ENCODE measurements around the gene C20orf141. TPM values are rescaled to one million over a fixed set of nuclear protein-coding genes. Genes with fewer than 3 reads are reported as not detected.

The C20orf141 gene
- total and polyA plus RNA-seq, 9 donors, result 0.69 TPM; not detected in 8

GRCh38 chr20:2801286-2801728, 13.5 kb upstream of the C20orf141 start:
- H3K27me3 ChIP-seq, result no peaks in the 10 kb centered on the region
- 41 to 45% (median 42%) methylated on average over 13 of the region's 13 CpGs for WGBS, 3 donors
- no peaks in the 10 kb centered on the region for H3K9me3 ChIP-seq
- peaks cover 8% of the 10 kb centered on the region for H3K4me1 ChIP-seq (ENCODE audit: insufficient read depth)
- TF ChIP-seq EP300 (IDR thresholded peaks at IDR 0.05) (no peak), CTCF (IDR thresholded peaks at IDR 0.05) (no peak), POLR2A (IDR thresholded peaks at IDR 0.05) (no peak)
- intact Hi-C loops (cut with DNase I), result no loop called here
- H3K4me3 ChIP-seq, result no peak overlapping the region
- H3K36me3 ChIP-seq, result no peaks in the 10 kb centered on the region
- no peak overlapping the region for H3K27ac ChIP-seq
- no peak for DNase-seq

- Histone ChIP-seq H3K27ac (no peak overlapping the region), H3K4me1 (ENCODE audit: insufficient read depth) (peaks cover 7% of the 10 kb centered on the region), H3K27me3 (no peaks in the 10 kb centered on the region), H3K36me3 (no peaks in the 10 kb centered on the region), H3K9me3 (no peaks in the 10 kb centered on the region), H3K4me3 (no peak overlapping the region)
- intact Hi-C loops (cut with DNase I), result no loop called here
- TF ChIP-seq EP300 (IDR thresholded peaks at IDR 0.05), result no peak
- TF ChIP-seq CTCF (IDR thresholded peaks at IDR 0.05), result no peak
- TF ChIP-seq POLR2A (IDR thresholded peaks at IDR 0.05), result no peak
- 73 to 78% (median 76%) methylated on average over 16 of the region's 16 CpGs for WGBS, 3 donors
- DNase-seq, result no peak
These were observed 10.6 kb upstream of the C20orf141 start for GRCh38 chr20:2804041-2804828.

DNA sequence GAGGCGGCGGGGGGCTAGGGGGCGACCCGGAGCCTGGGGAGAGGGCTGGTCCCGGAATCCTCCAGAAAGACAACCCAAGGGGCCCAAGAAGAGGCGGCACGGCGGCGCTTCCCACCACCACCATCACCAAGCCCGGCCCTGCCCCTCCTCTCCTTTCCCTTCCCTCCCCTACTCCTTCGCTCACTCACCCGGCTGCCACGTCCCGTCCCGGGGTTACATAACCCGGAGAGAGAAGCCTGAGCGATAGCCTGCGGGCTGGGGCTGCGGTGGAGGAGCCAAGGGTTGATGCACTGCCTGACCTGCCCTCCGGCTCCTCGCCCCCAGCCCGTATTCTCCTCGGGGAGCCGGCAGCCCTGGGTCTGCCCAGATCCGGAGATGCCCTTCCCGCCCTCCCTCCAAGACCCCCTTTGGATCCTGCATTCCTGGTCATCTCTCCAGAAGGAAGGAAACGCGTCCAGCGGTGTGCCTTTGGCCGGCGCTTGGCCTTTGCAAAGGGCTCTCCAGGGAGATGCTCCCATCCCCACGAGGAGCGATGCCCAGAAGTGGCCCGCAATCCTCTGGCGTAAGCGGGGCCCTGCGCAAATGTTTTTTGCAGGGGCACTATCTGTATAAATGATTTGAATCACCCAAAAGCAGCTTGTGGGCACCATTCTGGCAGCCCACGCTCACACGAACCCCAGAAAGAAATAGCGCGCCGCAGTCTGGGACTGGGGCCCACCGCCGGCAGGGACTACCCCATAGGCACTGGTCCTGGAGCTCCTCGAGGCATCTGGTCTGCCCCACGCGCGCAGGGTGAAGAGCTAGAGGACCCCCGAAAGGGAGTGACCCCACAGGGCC, 9.7 kb upstream of the C20orf141 start:
- Histone ChIP-seq H3K9me3 (no peaks in the 10 kb centered on the region), H3K4me1 (ENCODE audit: insufficient read depth) (peaks cover 4% of the 10 kb centered on the region), H3K36me3 (no peaks in the 10 kb centered on the region), H3K27me3 (no peaks in the 10 kb centered on the region), H3K4me3 (no peak overlapping the region), H3K27ac (no peak overlapping the region)
- intact Hi-C loops (cut with DNase I), result no loop called here
- WGBS, 3 donors, result 42 to 52% (median 47%) methylated on average over 44 to 49 of the region's 49 CpGs
- no peak for DNase-seq
- TF ChIP-seq CTCF (IDR thresholded peaks at IDR 0.05) (no peak), POLR2A (IDR thresholded peaks at IDR 0.05) (no peak), EP300 (IDR thresholded peaks at IDR 0.05) (no peak)

GRCh38 chr20:2805689-2806350, 9.0 kb upstream of the C20orf141 start:
- Histone ChIP-seq H3K4me3 (no peak overlapping the region), H3K4me1 (ENCODE audit: insufficient read depth) (peaks cover 1% of the 10 kb centered on the region), H3K9me3 (no peaks in the 10 kb centered on the region), H3K27me3 (no peaks in the 10 kb centered on the region), H3K36me3 (no peaks in the 10 kb centered on the region), H3K27ac (no peak overlapping the region)
- TF ChIP-seq CTCF (IDR thresholded peaks at IDR 0.05) (no peak), EP300 (IDR thresholded peaks at IDR 0.05) (no peak), POLR2A (IDR thresholded peaks at IDR 0.05) (no peak)
- intact Hi-C loops (cut with DNase I), result no loop called here
- DNase-seq, result no peak
- WGBS, 3 donors, result 55 to 68% (median 65%) methylated on average over 22 of the region's 22 CpGs
